Measurements from ENCODE around the gene GLP2R.

The GLP2R gene

DNA sequence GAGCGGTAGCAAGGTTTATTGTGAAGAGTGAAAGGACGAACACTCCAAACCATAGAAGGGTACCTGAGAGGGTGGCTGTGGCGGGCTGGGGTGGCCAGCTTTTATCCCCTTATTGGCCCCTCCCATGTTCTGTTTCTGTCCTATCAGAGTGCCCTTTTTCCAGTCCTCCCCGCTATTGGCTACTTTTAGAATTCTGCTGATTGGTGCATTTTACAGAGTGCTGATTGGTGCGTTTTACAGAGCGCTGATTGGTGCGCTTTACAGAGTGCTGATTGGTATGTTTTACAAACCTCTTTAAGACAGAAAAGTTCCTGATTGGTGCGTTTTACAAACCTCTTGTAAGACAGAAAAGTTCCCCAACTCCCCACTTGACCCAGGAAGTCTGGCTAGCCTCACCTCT is 16.3 kb upstream of the GLP2R start:
- TF ChIP-seq GABPA (IDR thresholded peaks at IDR 0.05; ENCODE audit: low read depth), result no peak
- TF ChIP-seq POLR2AphosphoS5 (IDR thresholded peaks at IDR 0.05; ENCODE audit: low read depth), result no peak
- no peak for TF ChIP-seq SPI1 (IDR thresholded peaks at IDR 0.05; ENCODE audit: borderline replicate concordance, low read depth)
- TF ChIP-seq, protein P1, sequence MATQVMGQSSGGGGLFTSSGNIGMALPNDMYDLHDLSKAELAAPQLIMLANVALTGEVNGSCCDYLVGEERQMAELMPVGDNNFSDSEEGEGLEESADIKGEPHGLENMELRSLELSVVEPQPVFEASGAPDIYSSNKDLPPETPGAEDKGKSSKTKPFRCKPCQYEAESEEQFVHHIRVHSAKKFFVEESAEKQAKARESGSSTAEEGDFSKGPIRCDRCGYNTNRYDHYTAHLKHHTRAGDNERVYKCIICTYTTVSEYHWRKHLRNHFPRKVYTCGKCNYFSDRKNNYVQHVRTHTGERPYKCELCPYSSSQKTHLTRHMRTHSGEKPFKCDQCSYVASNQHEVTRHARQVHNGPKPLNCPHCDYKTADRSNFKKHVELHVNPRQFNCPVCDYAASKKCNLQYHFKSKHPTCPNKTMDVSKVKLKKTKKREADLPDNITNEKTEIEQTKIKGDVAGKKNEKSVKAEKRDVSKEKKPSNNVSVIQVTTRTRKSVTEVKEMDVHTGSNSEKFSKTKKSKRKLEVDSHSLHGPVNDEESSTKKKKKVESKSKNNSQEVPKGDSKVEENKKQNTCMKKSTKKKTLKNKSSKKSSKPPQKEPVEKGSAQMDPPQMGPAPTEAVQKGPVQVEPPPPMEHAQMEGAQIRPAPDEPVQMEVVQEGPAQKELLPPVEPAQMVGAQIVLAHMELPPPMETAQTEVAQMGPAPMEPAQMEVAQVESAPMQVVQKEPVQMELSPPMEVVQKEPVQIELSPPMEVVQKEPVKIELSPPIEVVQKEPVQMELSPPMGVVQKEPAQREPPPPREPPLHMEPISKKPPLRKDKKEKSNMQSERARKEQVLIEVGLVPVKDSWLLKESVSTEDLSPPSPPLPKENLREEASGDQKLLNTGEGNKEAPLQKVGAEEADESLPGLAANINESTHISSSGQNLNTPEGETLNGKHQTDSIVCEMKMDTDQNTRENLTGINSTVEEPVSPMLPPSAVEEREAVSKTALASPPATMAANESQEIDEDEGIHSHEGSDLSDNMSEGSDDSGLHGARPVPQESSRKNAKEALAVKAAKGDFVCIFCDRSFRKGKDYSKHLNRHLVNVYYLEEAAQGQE (IDR thresholded peaks at IDR 0.05; ENCODE audit: insufficient replicate concordance, low read depth), result no peak
- TF ChIP-seq, protein P2, sequence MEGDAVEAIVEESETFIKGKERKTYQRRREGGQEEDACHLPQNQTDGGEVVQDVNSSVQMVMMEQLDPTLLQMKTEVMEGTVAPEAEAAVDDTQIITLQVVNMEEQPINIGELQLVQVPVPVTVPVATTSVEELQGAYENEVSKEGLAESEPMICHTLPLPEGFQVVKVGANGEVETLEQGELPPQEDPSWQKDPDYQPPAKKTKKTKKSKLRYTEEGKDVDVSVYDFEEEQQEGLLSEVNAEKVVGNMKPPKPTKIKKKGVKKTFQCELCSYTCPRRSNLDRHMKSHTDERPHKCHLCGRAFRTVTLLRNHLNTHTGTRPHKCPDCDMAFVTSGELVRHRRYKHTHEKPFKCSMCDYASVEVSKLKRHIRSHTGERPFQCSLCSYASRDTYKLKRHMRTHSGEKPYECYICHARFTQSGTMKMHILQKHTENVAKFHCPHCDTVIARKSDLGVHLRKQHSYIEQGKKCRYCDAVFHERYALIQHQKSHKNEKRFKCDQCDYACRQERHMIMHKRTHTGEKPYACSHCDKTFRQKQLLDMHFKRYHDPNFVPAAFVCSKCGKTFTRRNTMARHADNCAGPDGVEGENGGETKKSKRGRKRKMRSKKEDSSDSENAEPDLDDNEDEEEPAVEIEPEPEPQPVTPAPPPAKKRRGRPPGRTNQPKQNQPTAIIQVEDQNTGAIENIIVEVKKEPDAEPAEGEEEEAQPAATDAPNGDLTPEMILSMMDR (IDR thresholded peaks at IDR 0.05; ENCODE audit: insufficient read depth, low read length), result no peak
- Histone ChIP-seq H3K4me3 (replicated peaks; ENCODE audit: insufficient read depth, low read length) (no peak overlapping the region), H3K27ac (replicated peaks) (no peak overlapping the region), H3K27me3 (ENCODE audit: insufficient read depth, poor library complexity, severe bottlenecking) (no peaks in the 10 kb centered on the region)
- DNase-seq (ENCODE audit: low read depth in 1 of 2, low spot score in 1 of 2), result no peak

DNA sequence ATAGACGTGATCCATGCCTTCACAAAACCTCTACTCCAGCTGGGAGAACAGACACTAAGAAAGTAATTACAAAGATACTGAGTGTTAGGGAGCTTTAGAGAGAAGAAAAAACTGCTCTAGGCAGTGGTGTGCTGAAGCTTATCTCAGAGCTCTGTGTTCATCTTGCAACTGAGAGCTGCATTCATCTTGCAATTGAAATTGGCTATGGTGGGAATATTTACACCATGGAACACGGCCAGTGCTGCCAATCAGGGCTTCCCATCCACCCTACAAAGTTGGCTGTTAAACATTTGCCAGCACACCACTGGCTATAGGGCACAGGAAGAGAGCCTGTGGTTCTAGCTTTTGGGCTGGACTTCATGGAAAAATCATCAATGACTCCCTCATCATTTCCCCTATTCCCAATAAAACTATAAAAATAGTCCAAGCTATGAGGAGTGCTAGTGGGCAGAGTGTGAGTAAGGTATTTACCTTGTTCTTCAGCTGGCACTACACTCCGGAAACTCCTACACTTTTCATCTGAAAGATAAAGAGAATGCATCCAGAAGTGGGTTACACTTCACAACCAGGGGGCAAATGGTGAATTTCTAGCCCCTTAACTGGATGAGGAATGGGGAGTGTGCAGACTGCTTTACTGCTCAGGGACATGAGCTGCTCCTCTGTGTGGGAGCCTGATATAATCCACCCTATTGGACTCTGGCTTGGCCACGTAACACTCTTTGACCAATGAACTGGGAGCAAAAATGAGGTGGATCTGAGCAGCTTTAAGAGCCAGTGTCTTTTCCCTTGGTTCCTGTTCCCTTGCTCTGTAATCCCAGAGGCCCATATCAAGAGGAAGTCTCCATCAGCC is 15.4 kb upstream of the GLP2R start:
- Histone ChIP-seq H3K27ac (replicated peaks) (no peak overlapping the region), H3K4me3 (replicated peaks; ENCODE audit: insufficient read depth, low read length) (no peak overlapping the region), H3K27me3 (ENCODE audit: insufficient read depth, poor library complexity, severe bottlenecking) (no peaks in the 10 kb centered on the region)
- TF ChIP-seq POLR2AphosphoS5 (IDR thresholded peaks at IDR 0.05; ENCODE audit: low read depth) (no peak), SPI1 (IDR thresholded peaks at IDR 0.05; ENCODE audit: borderline replicate concordance, low read depth) (no peak), GABPA (IDR thresholded peaks at IDR 0.05; ENCODE audit: low read depth) (no peak)
- TF ChIP-seq, protein P2 (IDR thresholded peaks at IDR 0.05; ENCODE audit: insufficient read depth, low read length), result no peak
- TF ChIP-seq, protein P1 (IDR thresholded peaks at IDR 0.05; ENCODE audit: insufficient replicate concordance, low read depth), result no peak
- no peak for DNase-seq (ENCODE audit: low read depth in 1 of 2, low spot score in 1 of 2)

DNA sequence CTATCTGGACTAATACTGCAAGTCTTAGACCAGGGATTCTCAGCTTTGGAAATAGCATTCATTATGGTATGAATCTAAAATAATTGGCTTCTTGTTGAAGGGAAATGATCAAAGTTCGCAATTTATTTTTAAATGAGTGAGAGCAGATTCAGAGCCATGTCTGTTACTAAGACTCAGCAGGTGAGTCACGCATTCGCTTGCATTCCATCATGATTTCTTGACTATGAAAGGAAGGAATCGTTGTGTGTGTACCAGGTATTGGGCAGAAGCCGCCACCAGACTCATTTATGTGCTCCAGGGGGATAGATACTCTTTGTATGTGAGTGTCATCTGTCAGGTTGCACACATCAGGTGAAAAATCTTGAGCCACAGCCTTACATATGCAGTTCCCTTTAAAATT is 14.6 kb upstream of the GLP2R start:
- H3K27ac ChIP-seq (replicated peaks), result no peak overlapping the region
- H3K4me3 ChIP-seq (replicated peaks; ENCODE audit: insufficient read depth, low read length), result no peak overlapping the region
- no peaks in the 10 kb centered on the region for H3K27me3 ChIP-seq (ENCODE audit: insufficient read depth, poor library complexity, severe bottlenecking)
- no peak for DNase-seq (ENCODE audit: low read depth in 1 of 2, low spot score in 1 of 2)
- TF ChIP-seq, protein P1 (IDR thresholded peaks at IDR 0.05; ENCODE audit: insufficient replicate concordance, low read depth), result no peak
- TF ChIP-seq SPI1 (IDR thresholded peaks at IDR 0.05; ENCODE audit: borderline replicate concordance, low read depth), result no peak
- TF ChIP-seq, protein P2 (IDR thresholded peaks at IDR 0.05; ENCODE audit: insufficient read depth, low read length), result no peak
- no peak for TF ChIP-seq GABPA (IDR thresholded peaks at IDR 0.05; ENCODE audit: low read depth)
- no peak for TF ChIP-seq POLR2AphosphoS5 (IDR thresholded peaks at IDR 0.05; ENCODE audit: low read depth)
